HG03066 (cell line): ENCODE results near the gene THSD4.
"Not testable (repeated sequence)": the region's sequence is repeated elsewhere in the genome, so short reads cannot be mapped to it uniquely, and the experiment has no call there.

Experiments used
- ATAC-seq: cut with Tn5 transposase; IDR thresholded peaks from one replicate; pipeline ENCODE4 v1.9.1; 2021; ENCODE audit warnings: low read depth; ENCODE audit not compliant: unreplicated experiment

THSD4 gene

DNA sequence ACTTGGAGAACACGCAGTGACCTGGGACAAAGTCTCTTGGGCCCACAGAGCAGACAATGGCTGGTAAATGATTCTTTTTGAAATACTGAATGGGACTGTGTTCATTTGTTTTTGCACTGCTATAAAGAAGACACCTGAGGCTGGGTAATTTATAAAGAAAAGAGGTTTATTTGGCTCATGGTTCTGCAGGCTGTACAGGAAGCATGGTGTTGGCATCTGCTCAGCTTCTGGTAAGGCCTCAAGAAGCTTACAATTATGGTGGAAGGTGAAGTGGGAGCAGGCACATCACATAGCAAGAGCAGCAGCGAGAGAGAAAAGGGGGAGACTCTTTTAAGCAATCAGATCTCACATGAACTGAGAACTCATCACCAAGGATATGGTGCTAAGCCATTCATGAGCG is 321.6 kb downstream of the THSD4 start:
- no peak for ATAC-seq

DNA sequence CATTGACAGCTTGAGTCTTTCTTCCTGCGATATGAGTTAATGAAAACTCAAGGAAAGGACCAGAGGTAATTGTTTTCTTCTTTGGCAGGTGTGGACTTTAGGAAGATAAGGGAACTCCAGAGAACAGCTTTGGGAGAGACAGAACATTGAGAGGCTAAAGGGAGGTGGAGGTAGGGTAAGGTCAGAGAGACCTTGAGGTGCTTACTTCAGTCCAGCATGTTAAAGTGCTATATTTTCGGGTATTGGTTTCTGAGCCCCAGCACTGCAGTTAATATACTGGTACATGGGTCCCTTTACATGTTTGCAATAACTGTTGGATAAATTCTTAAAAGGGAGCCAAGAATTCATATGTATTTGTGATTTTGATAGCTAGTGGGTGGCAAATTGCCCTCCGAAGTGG is 322.1 kb downstream of the THSD4 start:
- ATAC-seq, result no peak

- ATAC-seq, result no peak
Measured at GRCh38 chr15:71437919-71438318, 322.6 kb downstream of the THSD4 start.

DNA sequence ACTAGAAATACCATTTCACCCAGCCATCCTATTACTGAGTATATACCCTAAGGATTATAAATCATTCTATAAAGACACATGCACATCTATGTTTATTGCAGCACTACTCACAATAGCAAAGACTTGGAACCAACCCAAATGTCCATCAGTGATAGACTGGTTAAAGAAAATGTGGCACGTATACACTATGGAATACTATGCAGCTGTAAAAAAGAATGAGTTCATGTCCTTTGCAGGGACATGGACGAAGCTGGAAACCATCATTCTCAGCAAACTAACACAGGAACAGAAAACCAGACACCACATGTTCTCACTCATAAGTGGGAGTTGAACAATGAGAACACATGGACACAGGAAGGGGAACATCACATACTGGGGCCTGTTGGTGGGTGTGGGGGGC is 324.2 kb downstream of the THSD4 start:
- ATAC-seq, result not testable (repeated sequence)

- ATAC-seq, result no peak
Measured at GRCh38 chr15:71440489-71441110, 325.3 kb downstream of the THSD4 start.

DNA sequence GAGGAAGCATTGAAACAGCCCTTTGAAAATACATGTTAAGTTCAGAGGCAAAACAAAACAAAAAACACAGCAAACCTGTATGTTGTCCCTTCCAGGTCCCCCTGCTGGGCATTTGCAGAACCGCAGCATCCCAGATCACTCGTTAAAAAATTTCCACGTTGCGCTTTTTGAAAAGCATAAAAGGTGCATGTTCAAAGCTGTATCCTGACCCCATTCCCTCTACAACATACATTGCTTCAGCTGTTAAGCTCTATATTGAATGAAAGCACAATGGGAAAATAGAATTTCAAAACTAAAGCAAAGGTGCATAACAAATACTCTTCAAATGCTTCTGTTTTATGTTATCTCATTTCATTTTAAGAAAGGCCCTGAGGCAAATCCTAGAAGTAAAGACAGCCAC is 328.3 kb downstream of the THSD4 start:
- no peak for ATAC-seq

- no peak for ATAC-seq
Measured at GRCh38 chr15:71444032-71444810, 328.9 kb downstream of the THSD4 start.

GRCh38 chr15:71444866-71445590 is 329.8 kb downstream of the THSD4 start:
- ATAC-seq, result no peak

GRCh38 chr15:71447328-71448250 is 332.3 kb downstream of the THSD4 start:
- no peak for ATAC-seq

GRCh38 chr15:71448688-71449114 is 333.4 kb downstream of the THSD4 start:
- no peak for ATAC-seq

GRCh38 chr15:71449363-71449762 is 334.1 kb downstream of the THSD4 start:
- ATAC-seq, result no peak

GRCh38 chr15:71449956-71450355 is 334.7 kb downstream of the THSD4 start:
- no peak for ATAC-seq

- ATAC-seq, result no peak
Measured at GRCh38 chr15:71451130-71451529, 335.9 kb downstream of the THSD4 start.

- ATAC-seq, result no peak
Measured at GRCh38 chr15:71452893-71453292, 337.6 kb downstream of the THSD4 start.

DNA sequence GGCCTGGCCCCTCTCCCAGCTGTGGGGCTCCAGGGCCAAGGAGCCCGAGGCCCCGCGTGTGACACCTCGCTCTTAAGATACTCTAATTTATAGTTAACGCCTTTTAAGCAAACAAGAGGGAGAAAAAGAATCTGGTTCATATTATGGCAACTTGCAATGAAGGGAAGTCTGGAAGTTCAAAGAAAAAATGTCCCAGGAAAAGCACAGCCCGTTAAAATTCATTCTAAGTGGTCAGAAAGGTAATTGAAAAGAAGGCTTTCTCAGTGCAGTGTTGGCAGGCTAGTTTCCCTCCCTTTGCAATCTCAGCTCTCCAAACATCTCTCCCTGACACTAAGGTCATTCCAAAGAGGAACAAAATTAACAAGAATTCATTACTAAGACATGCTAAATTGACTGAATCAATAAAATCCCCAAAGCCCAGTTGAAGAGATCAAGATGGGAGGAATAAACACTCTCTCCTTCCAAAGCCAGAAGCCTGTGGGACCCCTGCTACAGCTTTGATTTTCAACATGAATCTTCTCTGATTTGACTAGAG is 339.3 kb downstream of the THSD4 start:
- no peak for ATAC-seq

DNA sequence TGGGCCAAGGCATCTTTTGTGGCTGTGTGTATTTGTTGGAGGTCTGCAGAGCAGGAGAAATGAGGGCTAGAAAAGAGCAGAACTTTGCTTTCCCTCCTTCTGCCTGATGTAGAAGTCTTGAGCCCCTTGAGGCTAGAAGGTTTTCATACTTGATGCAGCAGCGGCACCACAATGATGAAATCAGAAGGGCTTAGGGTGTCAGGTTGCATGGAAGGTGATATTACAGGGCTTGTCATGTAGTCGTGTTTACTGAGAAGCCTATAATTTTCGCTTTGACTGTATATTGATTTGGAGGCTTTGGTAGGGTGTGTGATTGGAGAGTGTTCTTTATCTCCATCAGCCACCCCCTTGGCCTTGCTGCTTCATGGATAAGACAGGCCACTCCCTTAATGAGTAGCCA is 339.8 kb downstream of the THSD4 start:
- no peak for ATAC-seq

DNA sequence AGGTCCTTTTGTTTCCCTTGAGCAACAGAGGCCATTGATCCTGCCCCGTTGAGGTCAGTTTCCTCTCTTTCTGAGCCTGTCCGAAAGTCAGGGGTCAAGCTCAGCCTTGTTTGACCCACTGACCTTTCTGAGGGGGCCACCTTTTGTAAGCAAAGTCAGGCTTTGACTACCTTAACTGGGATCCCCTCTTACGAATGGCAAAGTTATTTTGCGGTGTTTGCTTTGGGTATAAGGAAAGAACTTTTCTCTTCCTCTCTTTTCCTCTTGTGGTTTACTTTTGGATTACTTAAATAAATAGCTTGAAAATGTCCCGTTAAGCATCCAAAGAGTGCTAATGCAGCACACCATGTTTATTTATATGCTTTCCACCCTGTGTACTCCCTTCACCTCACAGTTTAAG is 340.6 kb downstream of the THSD4 start:
- no peak for ATAC-seq

DNA sequence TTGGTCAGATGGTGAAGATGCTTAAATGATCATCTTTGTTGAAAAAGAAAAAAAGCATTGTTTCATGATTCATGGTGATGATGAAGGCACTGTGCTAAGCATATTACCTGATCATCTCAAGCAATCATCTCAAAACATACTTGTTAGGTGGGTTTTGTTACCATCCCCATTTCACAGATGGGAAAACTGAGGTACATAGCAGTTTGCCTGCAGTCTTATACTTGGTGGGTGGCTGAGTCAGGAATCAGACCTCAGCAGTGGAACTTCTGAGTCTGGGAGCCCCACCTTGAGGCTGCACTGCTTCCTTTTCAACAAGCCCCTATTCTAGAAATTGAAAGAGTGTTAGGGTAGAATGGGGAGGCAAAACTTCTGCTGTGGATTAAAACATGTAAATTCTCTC is 341.1 kb downstream of the THSD4 start:
- no peak for ATAC-seq

- ATAC-seq, result no peak
Measured at GRCh38 chr15:71456811-71457210, 341.5 kb downstream of the THSD4 start.

DNA sequence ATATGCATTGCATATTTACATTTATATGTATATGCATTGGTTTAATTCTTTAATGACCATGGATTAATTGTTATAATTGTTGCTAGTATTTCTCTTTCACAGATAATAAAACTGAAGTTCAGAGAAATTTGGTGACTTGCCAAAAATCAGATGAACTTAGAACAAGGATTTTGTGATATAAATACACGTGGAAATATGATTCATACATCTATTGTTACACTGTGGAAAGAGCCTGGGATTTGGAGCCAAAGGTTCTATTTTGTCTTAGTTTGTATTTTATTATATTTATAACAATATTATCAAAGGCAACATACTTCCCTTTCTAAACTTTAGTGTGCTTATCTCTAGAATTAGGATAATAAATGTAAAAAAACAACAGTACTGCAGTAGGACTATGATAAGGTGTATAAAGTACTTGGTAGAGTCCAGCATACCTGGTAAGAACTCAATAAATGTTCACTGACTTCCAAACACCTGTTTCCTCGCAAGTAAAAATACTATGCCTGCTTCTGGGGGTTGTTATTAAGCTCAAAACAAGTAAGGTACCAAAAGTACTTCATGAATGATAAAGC is 342.9 kb downstream of the THSD4 start:
- no peak for ATAC-seq
